ENCODE results near the gene WAC.
A peak's percentile ranks its signal among the peaks of the same experiment; 100 is the strongest.
"Not testable (repeated sequence)": the region's sequence is repeated elsewhere in the genome, so short reads cannot be mapped to it uniquely, and the experiment has no call there.

WAC gene

GRCh38 chr10:28593811-28594210, 60.9 kb downstream of the WAC start:
- no peak overlapping the region for H3K4me3 Mint-ChIP-seq

GRCh38 chr10:28594406-28594805, 61.5 kb downstream of the WAC start:
- peak; percentile 46 for ATAC-seq
- Mint-ChIP-seq H3K27ac (no peak overlapping the region), H3K36me3 (ENCODE audit: low read depth) (peaks cover 80% of the 10 kb centered on the region)

More at GRCh38 chr10:28593811-28594210, 60.9 kb downstream of the WAC start:
- Mint-ChIP-seq H3K9me3 (no peaks in the 10 kb centered on the region), H3K4me1 (peaks cover 50% of the 10 kb centered on the region), H3K36me3 (ENCODE audit: low read depth) (peaks cover 79% of the 10 kb centered on the region), H3K27ac (no peak overlapping the region), H3K27me3 (no peaks in the 10 kb centered on the region)
- DNase-seq (no peak), ATAC-seq (no peak)

DNA sequence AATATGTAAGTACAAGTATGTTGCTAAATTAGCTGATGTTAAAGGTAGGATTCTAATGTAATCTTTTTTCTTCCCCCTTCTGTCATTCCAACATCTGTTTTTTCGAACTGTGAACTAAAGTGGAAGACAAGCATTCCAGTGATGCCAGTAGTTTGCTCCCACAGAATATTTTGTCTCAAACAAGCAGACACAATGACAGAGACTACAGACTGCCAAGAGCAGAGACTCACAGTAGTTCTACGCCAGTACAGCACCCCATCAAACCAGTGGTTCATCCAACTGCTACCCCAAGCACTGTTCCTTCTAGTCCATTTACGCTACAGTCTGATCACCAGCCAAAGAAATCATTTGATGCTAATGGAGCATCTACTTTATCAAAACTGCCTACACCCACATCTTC, 62.7 kb downstream of the WAC start:
- H3K4me1 Mint-ChIP-seq, result peaks cover 53% of the 10 kb centered on the region
- H3K4me3 Mint-ChIP-seq, result no peak overlapping the region
- ATAC-seq (no peak), DNase-seq (no peak)
- no peak overlapping the region for H3K27ac Mint-ChIP-seq
- H3K27me3 Mint-ChIP-seq, result no peaks in the 10 kb centered on the region
- H3K36me3 Mint-ChIP-seq (ENCODE audit: low read depth), result peaks cover 81% of the 10 kb centered on the region
- H3K9me3 Mint-ChIP-seq, result no peaks in the 10 kb centered on the region

More at GRCh38 chr10:28594406-28594805, 61.5 kb downstream of the WAC start:
- DNase-seq, result no peak
- peaks cover 50% of the 10 kb centered on the region for H3K4me1 Mint-ChIP-seq
- H3K4me3 Mint-ChIP-seq, result no peak overlapping the region
- H3K9me3 Mint-ChIP-seq, result no peaks in the 10 kb centered on the region
- H3K27me3 Mint-ChIP-seq, result no peaks in the 10 kb centered on the region

DNA sequence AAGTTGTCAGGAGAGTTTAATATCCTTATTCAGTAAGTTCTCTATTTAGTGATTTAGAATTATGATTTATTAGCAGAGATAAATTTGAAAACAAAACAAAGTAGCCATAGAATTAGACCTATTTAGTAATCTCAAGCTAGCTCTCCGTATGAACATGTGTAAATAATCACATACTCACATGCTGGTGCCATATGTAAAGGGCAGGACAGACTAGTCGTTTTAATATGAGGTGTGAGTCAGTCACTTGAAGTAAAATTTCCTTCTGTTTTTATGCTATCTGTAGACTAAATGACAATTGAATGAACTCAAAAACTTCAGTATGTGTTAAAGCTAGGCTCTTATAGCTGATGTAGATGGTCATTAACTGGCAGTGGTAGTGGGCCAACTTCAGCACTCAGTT, 67.1 kb downstream of the WAC start:
- Mint-ChIP-seq H3K9me3 (no peaks in the 10 kb centered on the region), H3K4me3 (no peak overlapping the region), H3K27me3 (no peaks in the 10 kb centered on the region), H3K4me1 (peaks cover 37% of the 10 kb centered on the region), H3K27ac (no peak overlapping the region), H3K36me3 (ENCODE audit: low read depth) (peaks cover 67% of the 10 kb centered on the region)
- no peak for DNase-seq
- ATAC-seq, result no peak

DNA sequence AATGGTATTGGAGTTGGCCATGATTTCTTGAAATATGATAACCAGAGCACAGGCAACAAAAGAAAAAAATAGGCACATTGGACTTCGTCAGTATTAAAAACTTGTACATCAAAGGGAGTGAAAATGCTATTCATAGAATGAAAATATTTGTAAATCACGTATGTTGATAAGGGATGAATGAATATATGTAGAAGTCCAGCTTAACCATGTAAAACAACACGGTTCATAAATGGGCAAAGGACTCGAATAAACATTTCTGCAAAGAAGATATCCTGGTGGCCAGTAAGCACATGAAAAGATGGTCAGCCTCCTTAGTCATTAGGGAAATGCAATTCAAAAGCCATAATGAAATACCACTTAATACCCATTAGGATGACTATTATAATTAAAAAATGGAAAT, 68.1 kb downstream of the WAC start:
- no peak for ATAC-seq
- peaks cover 41% of the 10 kb centered on the region for H3K4me1 Mint-ChIP-seq
- H3K27ac Mint-ChIP-seq, result no peak overlapping the region
- no peak overlapping the region for H3K4me3 Mint-ChIP-seq
- H3K9me3 Mint-ChIP-seq, result no peaks in the 10 kb centered on the region
- H3K36me3 Mint-ChIP-seq (ENCODE audit: low read depth), result peaks cover 61% of the 10 kb centered on the region
- no peaks in the 10 kb centered on the region for H3K27me3 Mint-ChIP-seq
- DNase-seq, result no peak

GRCh38 chr10:28604567-28605536, 71.9 kb downstream of the WAC start:
- Mint-ChIP-seq H3K27me3 (no peaks in the 10 kb centered on the region), H3K4me3 (no peak overlapping the region), H3K36me3 (ENCODE audit: low read depth) (peaks cover 45% of the 10 kb centered on the region), H3K27ac (no peak overlapping the region), H3K9me3 (no peaks in the 10 kb centered on the region), H3K4me1 (peaks cover 27% of the 10 kb centered on the region)
- no peak for DNase-seq
- no peak for ATAC-seq

GRCh38 chr10:28606568-28606967, 73.7 kb downstream of the WAC start:
- DNase-seq (no peak), ATAC-seq (no peak)
- no peaks in the 10 kb centered on the region for H3K9me3 Mint-ChIP-seq
- H3K27me3 Mint-ChIP-seq, result no peaks in the 10 kb centered on the region
- H3K27ac Mint-ChIP-seq, result no peak overlapping the region
- H3K4me3 Mint-ChIP-seq, result no peak overlapping the region
- H3K36me3 Mint-ChIP-seq (ENCODE audit: low read depth), result peaks cover 48% of the 10 kb centered on the region
- peaks cover 24% of the 10 kb centered on the region for H3K4me1 Mint-ChIP-seq

DNA sequence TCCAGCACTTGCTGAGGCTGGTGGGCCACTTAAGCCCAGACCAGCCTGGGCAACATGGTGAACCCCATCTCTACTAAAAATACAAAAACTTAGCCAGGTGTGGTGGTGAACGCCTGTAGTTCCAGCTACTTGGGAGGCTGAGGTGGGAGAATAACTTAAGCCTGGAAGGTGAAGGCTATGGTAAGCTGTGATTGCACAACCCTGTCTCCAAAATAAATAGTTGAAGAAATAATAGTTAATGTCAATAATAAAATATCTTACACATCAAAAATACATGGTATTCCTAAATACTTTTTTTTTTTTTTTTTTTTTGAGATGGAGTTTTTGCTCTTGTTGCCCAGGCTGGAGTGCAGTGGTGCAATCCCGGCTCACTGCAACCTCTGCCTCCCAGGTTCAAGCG, 76.7 kb downstream of the WAC start:
- DNase-seq, H3K4me3 Mint-ChIP-seq, H3K9me3 Mint-ChIP-seq, H3K27me3 Mint-ChIP-seq, ATAC-seq, H3K27ac Mint-ChIP-seq: not testable (repeated sequence)
- H3K4me1 Mint-ChIP-seq, result peaks cover 23% of the 10 kb centered on the region
- peaks cover 59% of the 10 kb centered on the region for H3K36me3 Mint-ChIP-seq (ENCODE audit: low read depth)

DNA sequence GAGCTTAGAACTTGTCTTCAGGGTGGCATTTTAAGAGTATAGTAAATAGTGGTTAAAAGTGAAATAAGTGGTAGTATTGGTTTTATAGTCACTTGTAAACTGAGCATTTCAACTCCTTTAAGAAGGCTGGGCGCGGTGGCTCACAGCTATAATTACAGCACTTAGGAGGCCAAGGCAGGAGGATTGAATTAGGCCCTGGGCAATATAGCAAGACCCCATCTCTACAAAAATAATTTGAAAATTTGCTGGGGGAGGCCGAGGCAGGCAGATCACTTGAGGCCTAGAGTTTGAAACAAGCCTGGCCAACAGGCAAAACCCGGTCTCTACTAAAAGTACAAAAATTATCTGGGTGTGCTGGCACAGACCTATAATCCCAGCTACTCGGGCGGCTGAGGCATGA, 80.0 kb downstream of the WAC start:
- H3K27ac Mint-ChIP-seq, result no peak overlapping the region
- H3K4me1 Mint-ChIP-seq, result peaks cover 10% of the 10 kb centered on the region
- H3K27me3 Mint-ChIP-seq, result no peaks in the 10 kb centered on the region
- DNase-seq, result no peak
- H3K9me3 Mint-ChIP-seq, result no peaks in the 10 kb centered on the region
- H3K36me3 Mint-ChIP-seq (ENCODE audit: low read depth), result peaks cover 68% of the 10 kb centered on the region
- no peak overlapping the region for H3K4me3 Mint-ChIP-seq
- no peak for ATAC-seq

DNA sequence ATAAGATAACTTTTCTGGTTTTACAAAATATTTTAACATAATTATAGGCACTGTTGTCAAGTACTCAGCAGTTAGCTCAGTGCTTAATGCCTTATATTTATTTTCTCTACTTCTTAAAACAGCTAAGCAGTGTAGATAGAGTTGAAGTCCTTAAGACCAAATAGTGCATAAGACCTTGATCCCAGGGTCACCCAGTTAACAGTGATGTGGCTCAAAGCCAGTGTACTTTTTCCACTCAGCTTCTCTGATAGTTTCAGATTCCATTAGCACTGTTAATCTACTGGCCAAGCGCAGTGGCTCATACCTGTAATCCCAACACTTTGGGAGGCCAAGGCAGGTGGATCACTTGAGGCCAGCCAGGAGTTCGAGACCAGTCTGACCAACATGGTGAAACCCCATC, 83.6 kb downstream of the WAC start:
- Mint-ChIP-seq H3K27me3 (no peaks in the 10 kb centered on the region), H3K36me3 (ENCODE audit: low read depth) (peaks cover 58% of the 10 kb centered on the region), H3K4me3 (no peak overlapping the region), H3K9me3 (no peaks in the 10 kb centered on the region), H3K27ac (no peak overlapping the region), H3K4me1 (peaks cover 4% of the 10 kb centered on the region)
- no peak for DNase-seq
- no peak for ATAC-seq

DNA sequence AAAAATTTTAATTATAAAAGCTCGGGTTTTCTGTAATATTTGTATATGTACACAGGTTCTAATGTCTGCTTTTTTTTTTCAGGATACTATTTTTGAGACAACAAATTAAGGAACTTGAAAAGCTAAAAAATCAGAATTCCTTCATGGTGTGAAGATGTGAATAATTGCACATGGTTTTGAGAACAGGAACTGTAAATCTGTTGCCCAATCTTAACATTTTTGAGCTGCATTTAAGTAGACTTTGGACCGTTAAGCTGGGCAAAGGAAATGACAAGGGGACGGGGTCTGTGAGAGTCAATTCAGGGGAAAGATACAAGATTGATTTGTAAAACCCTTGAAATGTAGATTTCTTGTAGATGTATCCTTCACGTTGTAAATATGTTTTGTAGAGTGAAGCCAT, 86.5 kb downstream of the WAC start:
- DNase-seq (no peak), ATAC-seq (no peak)
- Mint-ChIP-seq H3K36me3 (ENCODE audit: low read depth) (peaks cover 42% of the 10 kb centered on the region), H3K27me3 (no peaks in the 10 kb centered on the region), H3K4me1 (no peaks in the 10 kb centered on the region), H3K4me3 (no peak overlapping the region), H3K9me3 (no peaks in the 10 kb centered on the region), H3K27ac (no peak overlapping the region)

GRCh38 chr10:28620251-28620650, 87.3 kb downstream of the WAC start:
- no peak for ATAC-seq
- no peaks in the 10 kb centered on the region for H3K4me1 Mint-ChIP-seq
- no peak overlapping the region for H3K4me3 Mint-ChIP-seq
- DNase-seq, result no peak
- H3K27ac Mint-ChIP-seq, result peak overlapping the region; percentile 46
- no peaks in the 10 kb centered on the region for H3K27me3 Mint-ChIP-seq
- no peaks in the 10 kb centered on the region for H3K9me3 Mint-ChIP-seq
- peaks cover 34% of the 10 kb centered on the region for H3K36me3 Mint-ChIP-seq (ENCODE audit: low read depth)

GRCh38 chr10:28623483-28623882, 90.6 kb downstream of the WAC start:
- no peak for ATAC-seq
- peaks cover 4% of the 10 kb centered on the region for H3K4me1 Mint-ChIP-seq
- H3K9me3 Mint-ChIP-seq, result no peaks in the 10 kb centered on the region
- no peak overlapping the region for H3K27ac Mint-ChIP-seq
- peaks cover 7% of the 10 kb centered on the region for H3K27me3 Mint-ChIP-seq
- H3K36me3 Mint-ChIP-seq (ENCODE audit: low read depth), result peaks cover 19% of the 10 kb centered on the region
- no peak overlapping the region for H3K4me3 Mint-ChIP-seq
- no peak for DNase-seq

GRCh38 chr10:28624351-28624750, 91.4 kb downstream of the WAC start:
- DNase-seq (no peak), ATAC-seq (no peak)
- Mint-ChIP-seq H3K4me3 (no peak overlapping the region), H3K36me3 (ENCODE audit: low read depth) (peaks cover 16% of the 10 kb centered on the region), H3K27ac (no peak overlapping the region), H3K9me3 (no peaks in the 10 kb centered on the region), H3K27me3 (peaks cover 9% of the 10 kb centered on the region), H3K4me1 (peaks cover 4% of the 10 kb centered on the region)

DNA sequence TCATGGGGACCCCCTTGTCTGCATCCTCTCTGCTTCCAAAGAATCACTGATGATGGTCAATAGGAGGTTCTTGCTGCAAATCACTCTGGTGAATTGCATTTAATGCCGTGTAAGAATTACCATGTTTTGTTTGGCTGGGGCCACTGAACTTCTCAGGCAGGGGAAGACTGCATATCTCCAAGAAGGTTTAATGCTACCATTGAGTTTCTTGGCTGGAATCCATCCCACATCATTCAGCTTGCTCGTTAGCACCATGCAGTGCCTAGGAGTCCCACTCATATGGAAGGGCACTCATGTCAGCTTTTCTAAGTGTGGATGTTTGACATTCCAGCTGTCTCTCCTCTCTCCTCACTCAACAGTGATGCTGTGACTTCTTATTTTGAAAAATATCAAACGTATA, 94.2 kb downstream of the WAC start:
- H3K9me3 Mint-ChIP-seq, result no peaks in the 10 kb centered on the region
- H3K27me3 Mint-ChIP-seq, result peaks cover 15% of the 10 kb centered on the region
- H3K27ac Mint-ChIP-seq, result no peak overlapping the region
- DNase-seq, result no peak
- H3K36me3 Mint-ChIP-seq (ENCODE audit: low read depth), result peaks cover 5% of the 10 kb centered on the region
- no peak for ATAC-seq
- peaks cover 4% of the 10 kb centered on the region for H3K4me1 Mint-ChIP-seq
- H3K4me3 Mint-ChIP-seq, result no peak overlapping the region

All from activated naive CD8-positive, alpha-beta T cell treated with anti-CD3 and anti-CD28 coated beads, Interleukin-2, amount 50 U/mL, for 24 hours (primary cell).